A549 (cell line): ENCODE results near the gene SCAF8. TPM values are rescaled to one million over a fixed set of nuclear protein-coding genes. Genes with fewer than 3 reads are reported as not detected.

ENCODE experiments used
- ATAC-seq, 2 experiments: fragments of 200-7000 bp in 1 of 2; fragments of >200 bp in 1 of 2; cut with Nextera tagmentation in 1 of 2; cut with Tn5 transposase in 1 of 2; 3 replicates each; pipeline versions ENCODE4 v1.8.0 to v1.9.1; 2018 to 2020; ENCODE audit warnings: mild to moderate bottlenecking in 1 of 2, moderate library complexity in 1 of 2
- CTCF ChIA-PET: fragments of 300-600 bp; sonication (Branson Sonifier 250); formaldehyde crosslinking; extraction: SDS; loops from one replicate; lab custom pipeline; 2021; ENCODE audit warnings: antibody characterized with exemption, inconsistent platforms; lab: Yijun Ruan, JAX
- POLR2A ChIA-PET: fragments of 350-600 bp; formaldehyde crosslinking; extraction: SDS; loops from one replicate; lab custom pipeline; 2021; ENCODE audit warnings: antibody characterized with exemption, inconsistent platforms; lab: Yijun Ruan, JAX
- DNase-seq, 2 experiments: peaks; one replicate each; pipeline versions ENCODE4 v3.0.0 to v3.0.0-alpha.2; 2011 to 2016; ENCODE audit warnings: low read depth in 1 of 2, low spot score in 1 of 2
- FAIRE-seq: peaks from 2 replicates; lab custom pipeline; 2011; peaks lifted over from hg19 to GRCh38; lab: Jason Lieb, UNC
- H3K27ac ChIP-seq, 2 experiments: fragments of >200 bp; sonication (Bioruptor Twin); formaldehyde crosslinking; 3 replicates each; pipeline ENCODE4 v1.5.1; 2016 to 2017
- H3K4me1 ChIP-seq: fragments of >200 bp; sonication (Bioruptor Twin); formaldehyde crosslinking; 3 replicates; pipeline ENCODE4 v1.6.1; 2016
- H3K4me2 ChIP-seq: fragments of >200 bp; sonication (Bioruptor Twin); formaldehyde crosslinking; 3 replicates; pipeline ENCODE4 v1.6.1; 2016
- H3K4me3 ChIP-seq: fragments of >200 bp; sonication (Bioruptor Twin); formaldehyde crosslinking; 3 replicates; pipeline ENCODE4 v1.5.1; 2016
- H3K9me3 ChIP-seq: fragments of >200 bp; sonication (Bioruptor Twin); formaldehyde crosslinking; 3 replicates; pipeline ENCODE4 v1.6.1; 2016
- BCL3 ChIP-seq: fragments of >200 bp; sonication (Bioruptor Twin); formaldehyde crosslinking; IDR thresholded peaks from 3 replicates; pipeline ENCODE4 v1.6.1; 2016
- BHLHE40 ChIP-seq: IDR thresholded peaks from 2 replicates; pipeline ENCODE4 v1.6.1; 2012; ENCODE audit warnings: low read depth, low read length, inconsistent platforms
- CHD2 ChIP-seq: fragments of 150-350 bp; IDR thresholded peaks from 2 replicates; pipeline ENCODE4 v1.6.1; 2014; ENCODE audit warnings: low read length; ENCODE audit not compliant: partially characterized antibody
- FOSL2 ChIP-seq, 2 experiments: fragments of 450-650 bp in 1 of 2; fragments of >200 bp in 1 of 2; sonication (Bioruptor Twin) in 1 of 2; formaldehyde crosslinking; IDR thresholded peaks; 2 replicates each; pipeline versions ENCODE4 v1.5.0 to v1.6.1; 2016 to 2020; ENCODE audit warnings: mild to moderate bottlenecking in 1 of 2, moderate library complexity in 1 of 2
- GATA3 ChIP-seq: IDR thresholded peaks from 2 replicates; pipeline ENCODE4 v1.6.1; 2012; ENCODE audit warnings: borderline replicate concordance
- JUNB ChIP-seq: fragments of >200 bp; sonication (Bioruptor Twin); formaldehyde crosslinking; IDR thresholded peaks from 2 replicates; pipeline ENCODE4 v1.6.1; 2016
- KDM1A ChIP-seq: fragments of 200-600 bp; sonication (generic); IDR thresholded peaks from 2 replicates; pipeline ENCODE4 v1.6.1; 2016; ENCODE audit warnings: low read depth, mild to moderate bottlenecking
- NPAS2 ChIP-seq: fragments of 250-450 bp; sonication (Bioruptor Pico); IDR thresholded peaks from 2 replicates; pipeline ENCODE4 v1.8.0; 2022; ENCODE audit warnings: mild to moderate bottlenecking, moderate library complexity, borderline replicate concordance
- PHF8 ChIP-seq: fragments of 200-600 bp; sonication (generic); IDR thresholded peaks from 2 replicates; pipeline ENCODE4 v1.6.1; 2016; ENCODE audit warnings: low read depth, mild to moderate bottlenecking, antibody characterized with exemption, moderate library complexity, borderline replicate concordance
- POLR2A ChIP-seq: IDR thresholded peaks from 2 replicates; pipeline ENCODE4 v1.6.1; 2012; ENCODE audit warnings: mild to moderate bottlenecking, low read length
- RFX5 ChIP-seq: fragments of 450-650 bp; IDR thresholded peaks from 2 replicates; pipeline ENCODE4 v1.7.1; 2014; ENCODE audit warnings: antibody characterized with exemption, mild to moderate bottlenecking, moderate library complexity
- TP53 ChIP-seq: fragments of 250-450 bp; sonication (Bioruptor Pico); IDR thresholded peaks from 2 replicates; pipeline ENCODE4 v1.5.0; 2021; ENCODE audit warnings: mild to moderate bottlenecking, moderate library complexity
- ZNF302 ChIP-seq: fragments of 250-450 bp; sonication (Bioruptor Pico); IDR thresholded peaks from 2 replicates; pipeline ENCODE4 v1.9.0; 2021; ENCODE audit warnings: inconsistent platforms, mild to moderate bottlenecking, moderate library complexity
- WGBS: methylation state at CpG from one replicate; pipeline ENCODE4 v1.1.6; 2017; ENCODE audit errors: missing lambda C conversion rate; 5-methylcytosine and 5-hydroxymethylcytosine counted together
- polyA plus RNA-seq, 4 experiments: library from polyadenylated mRNA; depleted of rRNA in 3 of 4; stranded (reverse); fragments of >200 nt; fragmentation: RNase III in 1 of 4; extraction: RNeasy Plus Mini Kit Qiagen cat#74134 plus additional on column Dnase treatment in 1 of 4; gene quantifications; 2 replicates in 3 of 4; 3 replicates in 1 of 4; pipeline ENCODE4 v1.2.3, GENCODE V29; 2011 to 2017
- TF ChIP-seq, protein P1 (sequence below): IDR thresholded peaks from 2 replicates; pipeline ENCODE4 v1.6.1; 2012; ENCODE audit warnings: low read depth, borderline replicate concordance
- TF ChIP-seq, protein P2 (sequence below): fragments of 200-600 bp; sonication (generic); IDR thresholded peaks from 2 replicates; pipeline ENCODE4 v1.6.1; 2016; ENCODE audit warnings: antibody characterized with exemption, mild to moderate bottlenecking, moderate library complexity
- TF ChIP-seq, protein P3 (sequence below): fragments of >200 bp; sonication (Bioruptor Twin); formaldehyde crosslinking; IDR thresholded peaks from 3 replicates; pipeline ENCODE4 v1.5.1; 2016
- TF ChIP-seq, protein P4 (sequence below): fragments of 250-450 bp; sonication (Bioruptor Pico); IDR thresholded peaks from 2 replicates; pipeline ENCODE4 v1.5.0; 2021; ENCODE audit warnings: mild to moderate bottlenecking, moderate library complexity, borderline replicate concordance

The SCAF8 gene
- polyA plus RNA-seq, 2 of the 4 experiments (the other 2 are of a cell fraction): 13.4 to 27.3 TPM

DNA sequence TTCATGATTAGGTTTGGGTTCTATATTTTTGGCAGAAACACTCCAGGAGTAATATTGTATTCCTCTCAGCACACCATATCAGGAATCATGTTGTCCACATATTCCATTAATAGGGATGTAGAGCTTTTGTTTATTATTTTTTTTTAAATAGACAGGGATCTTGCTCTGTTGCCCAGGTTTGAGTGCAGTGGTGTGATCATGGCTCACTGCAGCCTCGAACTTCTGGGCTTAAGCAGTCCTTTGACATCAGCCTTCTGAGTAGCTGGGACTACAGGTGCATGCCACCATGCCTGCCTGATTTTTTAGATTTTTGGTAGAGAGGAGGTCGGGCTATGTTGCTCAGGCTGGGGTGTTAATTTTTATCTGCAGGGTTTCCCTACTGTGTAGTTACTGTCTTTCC lies 12.0 kb downstream of the SCAF8 start:
- DNase-seq: no peak
- FAIRE-seq: no peak
- H3K4me2 ChIP-seq: no peak overlapping the region
- TF ChIP-seq JUNB: no peak
- no peak for TF ChIP-seq BHLHE40
- TF ChIP-seq, all 56 proteins: peak for 0
- 75% methylated on average over 2 of the region's 2 CpGs for whole genome bisulfite sequencing
- POLR2A ChIA-PET: no interaction called here
- Histone ChIP-seq H3K4me3 (no peak overlapping the region), H3K4me1 (peaks cover 15% of the 10 kb centered on the region), H3K9me3 (no peaks in the 10 kb centered on the region), H3K27ac (no peak overlapping the region)
- CTCF ChIA-PET: no interaction called here
- no peak for ATAC-seq

GRCh38 chr6:154749341-154749740 lies 16.1 kb downstream of the SCAF8 start:
- Histone ChIP-seq H3K4me1 (peaks cover 23% of the 10 kb centered on the region), H3K9me3 (no peaks in the 10 kb centered on the region)
- POLR2A ChIA-PET: no interaction called here
- TF ChIP-seq BHLHE40: no peak
- TF ChIP-seq, all 56 proteins: peak for 0
- Histone ChIP-seq H3K4me3 (no peak overlapping the region), H3K27ac (no peak overlapping the region), H3K4me2 (no peak overlapping the region)
- ATAC-seq: no peak
- no peak for FAIRE-seq
- 94% methylated on average over 3 of the region's 3 CpGs for WGBS
- CTCF ChIA-PET: interaction anchor here (1.0 to 1.2 kb wide), 2 partner anchors 9 to 11 kb away, joined by 3 to 4 read pairs; no protein-coding TSS in a partner anchor
- no peak for DNase-seq

DNA sequence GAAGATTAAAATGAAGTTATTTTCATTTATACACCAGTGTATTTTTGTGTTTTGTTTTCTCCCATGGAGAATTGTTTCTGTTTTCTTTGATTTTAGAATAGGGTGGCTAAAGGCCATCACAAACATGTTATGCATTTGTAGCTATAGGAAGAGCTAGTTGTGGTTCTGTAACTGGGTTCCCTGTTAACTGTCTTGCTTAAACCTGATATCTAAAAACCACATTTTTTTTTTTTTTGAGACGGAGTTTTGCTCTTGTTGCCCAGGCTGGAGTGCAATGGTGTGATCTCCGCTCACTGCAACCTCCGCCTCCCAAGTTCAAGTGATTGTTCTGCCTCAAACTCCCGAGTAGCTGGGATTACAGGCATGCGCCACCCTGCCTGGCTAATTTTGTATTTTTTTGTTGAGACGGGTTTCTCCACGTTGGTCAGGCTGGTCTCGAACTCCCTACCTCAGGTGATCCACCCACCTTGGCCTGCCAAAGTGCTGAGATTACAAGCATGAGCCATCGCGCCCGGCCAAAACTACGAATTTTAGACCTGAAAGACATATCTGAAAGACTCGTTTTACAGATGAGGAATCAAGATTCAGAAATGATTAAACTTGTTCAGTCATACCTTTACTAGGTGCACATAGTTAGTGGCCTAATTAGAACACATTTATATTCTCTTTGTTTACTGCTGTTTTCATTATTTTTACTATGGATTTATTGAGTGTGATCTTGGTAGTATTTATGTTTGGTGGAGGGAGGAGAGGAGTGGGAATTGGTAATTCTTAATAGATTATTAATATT lies 18.0 kb downstream of the SCAF8 start:
- ATAC-seq (no peak), FAIRE-seq (no peak), DNase-seq (no peak)
- WGBS: 91% methylated on average over 13 of the region's 13 CpGs
- H3K27ac ChIP-seq: no peak overlapping the region
- ChIA-PET POLR2A (no interaction called here), CTCF (no interaction called here)
- peaks cover 24% of the 10 kb centered on the region for H3K4me1 ChIP-seq
- no peak overlapping the region for H3K4me2 ChIP-seq
- no peaks in the 10 kb centered on the region for H3K9me3 ChIP-seq
- TF ChIP-seq BCL3 (no peak), KDM1A (no peak), TP53 (CRISPR knock-in tag) (no peak), ZNF302 (CRISPR knock-in tag) (no peak)
- H3K4me3 ChIP-seq: no peak overlapping the region

GRCh38 chr6:154752022-154752421 lies 18.8 kb downstream of the SCAF8 start:
- DNase-seq (no peak), ATAC-seq (no peak), FAIRE-seq (no peak)
- Histone ChIP-seq H3K4me1 (peaks cover 24% of the 10 kb centered on the region), H3K4me3 (no peak overlapping the region), H3K9me3 (no peaks in the 10 kb centered on the region), H3K4me2 (no peak overlapping the region), H3K27ac (no peak overlapping the region)
- CTCF ChIA-PET: no interaction called here
- POLR2A ChIA-PET: no interaction called here
- WGBS: 79% methylated on average over 1 of the region's 1 CpG
- no peak for TF ChIP-seq POLR2A
- no peak for TF ChIP-seq NPAS2 (CRISPR knock-in tag)
- no peak for TF ChIP-seq GATA3
- no peak for TF ChIP-seq PHF8
- TF ChIP-seq, protein P1, sequence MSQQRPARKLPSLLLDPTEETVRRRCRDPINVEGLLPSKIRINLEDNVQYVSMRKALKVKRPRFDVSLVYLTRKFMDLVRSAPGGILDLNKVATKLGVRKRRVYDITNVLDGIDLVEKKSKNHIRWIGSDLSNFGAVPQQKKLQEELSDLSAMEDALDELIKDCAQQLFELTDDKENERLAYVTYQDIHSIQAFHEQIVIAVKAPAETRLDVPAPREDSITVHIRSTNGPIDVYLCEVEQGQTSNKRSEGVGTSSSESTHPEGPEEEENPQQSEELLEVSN: no peak
- TF ChIP-seq BCL3: no peak
- TF ChIP-seq, protein P2, sequence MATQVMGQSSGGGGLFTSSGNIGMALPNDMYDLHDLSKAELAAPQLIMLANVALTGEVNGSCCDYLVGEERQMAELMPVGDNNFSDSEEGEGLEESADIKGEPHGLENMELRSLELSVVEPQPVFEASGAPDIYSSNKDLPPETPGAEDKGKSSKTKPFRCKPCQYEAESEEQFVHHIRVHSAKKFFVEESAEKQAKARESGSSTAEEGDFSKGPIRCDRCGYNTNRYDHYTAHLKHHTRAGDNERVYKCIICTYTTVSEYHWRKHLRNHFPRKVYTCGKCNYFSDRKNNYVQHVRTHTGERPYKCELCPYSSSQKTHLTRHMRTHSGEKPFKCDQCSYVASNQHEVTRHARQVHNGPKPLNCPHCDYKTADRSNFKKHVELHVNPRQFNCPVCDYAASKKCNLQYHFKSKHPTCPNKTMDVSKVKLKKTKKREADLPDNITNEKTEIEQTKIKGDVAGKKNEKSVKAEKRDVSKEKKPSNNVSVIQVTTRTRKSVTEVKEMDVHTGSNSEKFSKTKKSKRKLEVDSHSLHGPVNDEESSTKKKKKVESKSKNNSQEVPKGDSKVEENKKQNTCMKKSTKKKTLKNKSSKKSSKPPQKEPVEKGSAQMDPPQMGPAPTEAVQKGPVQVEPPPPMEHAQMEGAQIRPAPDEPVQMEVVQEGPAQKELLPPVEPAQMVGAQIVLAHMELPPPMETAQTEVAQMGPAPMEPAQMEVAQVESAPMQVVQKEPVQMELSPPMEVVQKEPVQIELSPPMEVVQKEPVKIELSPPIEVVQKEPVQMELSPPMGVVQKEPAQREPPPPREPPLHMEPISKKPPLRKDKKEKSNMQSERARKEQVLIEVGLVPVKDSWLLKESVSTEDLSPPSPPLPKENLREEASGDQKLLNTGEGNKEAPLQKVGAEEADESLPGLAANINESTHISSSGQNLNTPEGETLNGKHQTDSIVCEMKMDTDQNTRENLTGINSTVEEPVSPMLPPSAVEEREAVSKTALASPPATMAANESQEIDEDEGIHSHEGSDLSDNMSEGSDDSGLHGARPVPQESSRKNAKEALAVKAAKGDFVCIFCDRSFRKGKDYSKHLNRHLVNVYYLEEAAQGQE: no peak
- TF ChIP-seq, protein P3, sequence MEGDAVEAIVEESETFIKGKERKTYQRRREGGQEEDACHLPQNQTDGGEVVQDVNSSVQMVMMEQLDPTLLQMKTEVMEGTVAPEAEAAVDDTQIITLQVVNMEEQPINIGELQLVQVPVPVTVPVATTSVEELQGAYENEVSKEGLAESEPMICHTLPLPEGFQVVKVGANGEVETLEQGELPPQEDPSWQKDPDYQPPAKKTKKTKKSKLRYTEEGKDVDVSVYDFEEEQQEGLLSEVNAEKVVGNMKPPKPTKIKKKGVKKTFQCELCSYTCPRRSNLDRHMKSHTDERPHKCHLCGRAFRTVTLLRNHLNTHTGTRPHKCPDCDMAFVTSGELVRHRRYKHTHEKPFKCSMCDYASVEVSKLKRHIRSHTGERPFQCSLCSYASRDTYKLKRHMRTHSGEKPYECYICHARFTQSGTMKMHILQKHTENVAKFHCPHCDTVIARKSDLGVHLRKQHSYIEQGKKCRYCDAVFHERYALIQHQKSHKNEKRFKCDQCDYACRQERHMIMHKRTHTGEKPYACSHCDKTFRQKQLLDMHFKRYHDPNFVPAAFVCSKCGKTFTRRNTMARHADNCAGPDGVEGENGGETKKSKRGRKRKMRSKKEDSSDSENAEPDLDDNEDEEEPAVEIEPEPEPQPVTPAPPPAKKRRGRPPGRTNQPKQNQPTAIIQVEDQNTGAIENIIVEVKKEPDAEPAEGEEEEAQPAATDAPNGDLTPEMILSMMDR: no peak
- TF ChIP-seq, protein P4, sequence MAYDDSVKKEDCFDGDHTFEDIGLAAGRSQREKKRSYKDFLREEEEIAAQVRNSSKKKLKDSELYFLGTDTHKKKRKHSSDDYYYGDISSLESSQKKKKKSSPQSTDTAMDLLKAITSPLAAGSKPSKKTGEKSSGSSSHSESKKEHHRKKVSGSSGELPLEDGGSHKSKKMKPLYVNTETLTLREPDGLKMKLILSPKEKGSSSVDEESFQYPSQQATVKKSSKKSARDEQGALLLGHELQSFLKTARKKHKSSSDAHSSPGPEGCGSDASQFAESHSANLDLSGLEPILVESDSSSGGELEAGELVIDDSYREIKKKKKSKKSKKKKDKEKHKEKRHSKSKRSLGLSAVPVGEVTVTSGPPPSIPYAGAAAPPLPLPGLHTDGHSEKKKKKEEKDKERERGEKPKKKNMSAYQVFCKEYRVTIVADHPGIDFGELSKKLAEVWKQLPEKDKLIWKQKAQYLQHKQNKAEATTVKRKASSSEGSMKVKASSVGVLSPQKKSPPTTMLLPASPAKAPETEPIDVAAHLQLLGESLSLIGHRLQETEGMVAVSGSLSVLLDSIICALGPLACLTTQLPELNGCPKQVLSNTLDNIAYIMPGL (CRISPR knock-in tag): no peak
- no peak for TF ChIP-seq CHD2
- no peak for TF ChIP-seq RFX5
- no peak for TF ChIP-seq FOSL2 (IDR thresholded peaks at IDR 0.05)
- TF ChIP-seq FOSL2 (CRISPR knock-in tag; IDR thresholded peaks at IDR 0.05): no peak
